Endometrial microvascular endothelial cells (primary cell): Measurements from ENCODE around the gene CT45A6. TPM values are rescaled to one million over a fixed set of nuclear protein-coding genes. Genes with fewer than 3 reads are reported as not detected.
"Not testable (repeated sequence)": the region's sequence is repeated elsewhere in the genome, so short reads cannot be mapped to it uniquely, and the experiment has no call there.

Experiments
- in situ Hi-C: cut with HindIII; loops from 2 replicates; pipeline ENCODE4 v1.10.0; 2017; ENCODE audit warnings: low sequenced_read_pairs, low pct_unique_long_range_greater_than_20kb; ENCODE audit errors: inconsistent ontology term
- total RNA-seq: library from RNA; depleted of rRNA; stranded (reverse); fragments of >200 nt; gene quantifications from one replicate; pipeline ENCODE4 v1.2.3, GENCODE V29; 2015; ENCODE audit errors: inconsistent ontology term

CT45A6 gene, protein sequence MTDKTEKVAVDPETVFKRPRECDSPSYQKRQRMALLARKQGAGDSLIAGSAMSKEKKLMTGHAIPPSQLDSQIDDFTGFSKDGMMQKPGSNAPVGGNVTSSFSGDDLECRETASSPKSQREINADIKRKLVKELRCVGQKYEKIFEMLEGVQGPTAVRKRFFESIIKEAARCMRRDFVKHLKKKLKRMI
- not detected for total RNA-seq

DNA sequence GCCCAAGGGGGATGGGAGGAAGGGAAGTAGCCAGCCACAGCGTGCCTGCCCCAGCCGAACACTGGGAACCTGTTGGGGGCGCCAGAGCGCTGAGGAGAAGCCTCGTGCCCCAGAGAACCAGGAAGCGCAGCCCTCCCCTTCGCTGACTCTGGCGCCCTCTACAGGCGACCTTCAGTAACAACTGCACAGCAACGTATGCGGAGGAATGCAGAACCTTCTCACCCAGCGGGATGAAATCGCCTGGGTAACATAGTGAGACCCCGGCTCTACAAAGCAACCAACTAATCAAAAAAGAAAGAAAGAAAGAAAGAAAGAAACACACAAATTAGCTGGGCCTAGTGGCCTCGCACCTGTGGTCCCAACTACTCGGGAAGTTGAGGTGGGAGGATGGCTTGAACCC lies at the start of gene CT45A6:
Gene CT45A6 (minus strand): TSS at position 101 of the 400 bp plus-strand sequence. CDS start 3,794 bp downstream, outside the sequence.
- in situ Hi-C loops, result not testable (repeated sequence)

DNA sequence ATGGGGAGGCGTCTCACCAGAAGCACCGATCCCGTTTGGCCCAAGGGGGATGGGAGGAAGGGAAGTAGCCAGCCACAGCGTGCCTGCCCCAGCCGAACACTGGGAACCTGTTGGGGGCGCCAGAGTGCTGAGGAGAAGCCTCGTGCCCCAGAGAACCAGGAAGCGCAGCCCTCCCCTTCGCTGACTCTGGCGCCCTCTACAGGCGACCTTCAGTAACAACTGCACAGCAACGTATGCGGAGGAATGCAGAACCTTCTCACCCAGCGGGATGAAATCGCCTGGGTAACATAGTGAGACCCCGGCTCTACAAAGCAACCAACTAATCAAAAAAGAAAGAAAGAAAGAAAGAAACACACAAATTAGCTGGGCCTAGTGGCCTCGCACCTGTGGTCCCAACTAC lies 34.6 kb upstream of the CT45A6 start, which contains the start of gene CT45A7:
Gene CT45A7 (minus strand): TSS at position 101 of the 400 bp plus-strand sequence. CDS start 3,747 bp downstream, outside the sequence.
- in situ Hi-C loops, result not testable (repeated sequence)

DNA sequence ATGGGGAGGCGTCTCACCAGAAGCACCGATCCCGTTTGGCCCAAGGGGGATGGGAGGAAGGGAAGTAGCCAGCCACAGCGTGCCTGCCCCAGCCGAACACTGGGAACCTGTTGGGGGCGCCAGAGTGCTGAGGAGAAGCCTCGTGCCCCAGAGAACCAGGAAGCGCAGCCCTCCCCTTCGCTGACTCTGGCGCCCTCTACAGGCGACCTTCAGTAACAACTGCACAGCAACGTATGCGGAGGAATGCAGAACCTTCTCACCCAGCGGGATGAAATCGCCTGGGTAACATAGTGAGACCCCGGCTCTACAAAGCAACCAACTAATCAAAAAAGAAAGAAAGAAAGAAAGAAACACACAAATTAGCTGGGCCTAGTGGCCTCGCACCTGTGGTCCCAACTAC lies 17.3 kb upstream of the CT45A6 start, which contains the start of gene CT45A2:
Gene CT45A2 (minus strand): TSS at position 101 of the 400 bp plus-strand sequence. CDS start 3,747 bp downstream, outside the sequence.
- in situ Hi-C loops, result not testable (repeated sequence)

DNA sequence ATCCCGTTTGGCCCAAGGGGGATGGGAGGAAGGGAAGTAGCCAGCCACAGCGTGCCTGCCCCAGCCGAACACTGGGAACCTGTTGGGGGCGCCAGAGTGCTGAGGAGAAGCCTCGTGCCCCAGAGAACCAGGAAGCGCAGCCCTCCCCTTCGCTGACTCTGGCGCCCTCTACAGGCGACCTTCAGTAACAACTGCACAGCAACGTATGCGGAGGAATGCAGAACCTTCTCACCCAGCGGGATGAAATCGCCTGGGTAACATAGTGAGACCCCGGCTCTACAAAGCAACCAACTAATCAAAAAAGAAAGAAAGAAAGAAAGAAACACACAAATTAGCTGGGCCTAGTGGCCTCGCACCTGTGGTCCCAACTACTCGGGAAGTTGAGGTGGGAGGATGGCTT lies 17.2 kb downstream of the CT45A6 start, which contains the start of gene CT45A5:
Gene CT45A5 (minus strand): TSS at position 101 of the 400 bp plus-strand sequence. CDS start 3,774 bp downstream, outside the sequence.
- in situ Hi-C loops, result not testable (repeated sequence)

DNA sequence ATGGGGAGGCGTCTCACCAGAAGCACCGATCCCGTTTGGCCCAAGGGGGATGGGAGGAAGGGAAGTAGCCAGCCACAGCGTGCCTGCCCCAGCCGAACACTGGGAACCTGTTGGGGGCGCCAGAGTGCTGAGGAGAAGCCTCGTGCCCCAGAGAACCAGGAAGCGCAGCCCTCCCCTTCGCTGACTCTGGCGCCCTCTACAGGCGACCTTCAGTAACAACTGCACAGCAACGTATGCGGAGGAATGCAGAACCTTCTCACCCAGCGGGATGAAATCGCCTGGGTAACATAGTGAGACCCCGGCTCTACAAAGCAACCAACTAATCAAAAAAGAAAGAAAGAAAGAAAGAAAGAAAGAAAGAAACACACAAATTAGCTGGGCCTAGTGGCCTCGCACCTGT lies 34.5 kb downstream of the CT45A6 start, which contains the start of gene CT45A3:
Gene CT45A3 (minus strand): TSS at position 101 of the 400 bp plus-strand sequence. CDS start 3,747 bp downstream, outside the sequence.
- in situ Hi-C loops, result not testable (repeated sequence)

DNA sequence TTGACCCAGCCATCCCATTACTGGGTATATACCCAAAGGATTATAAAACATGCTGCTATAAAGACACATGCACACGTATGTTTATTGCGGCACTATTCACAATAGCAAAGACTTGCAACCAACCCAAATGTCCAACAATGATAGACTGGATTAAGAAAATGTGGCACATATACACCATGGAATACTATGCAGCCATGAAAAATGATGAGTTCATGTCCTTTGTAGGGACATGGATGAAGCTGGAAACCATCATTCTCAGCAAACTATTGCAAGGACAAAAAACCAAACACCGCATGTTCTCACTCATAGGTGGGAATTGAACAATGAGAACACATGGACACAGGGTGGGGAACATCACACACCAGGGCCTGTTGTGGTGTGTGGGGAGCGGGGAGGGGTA lies 57.8 kb downstream of the CT45A6 start:
- in situ Hi-C loops, result not testable (repeated sequence)

Other genes with a start within 250 kb of the CT45A6 start
- gene CT45A1, start 89.1 kb downstream of the CT45A6 start, total RNA-seq, result not detected
- gene CT45A3, start 34.6 kb downstream of the CT45A6 start, total RNA-seq, result not detected
- not detected for gene CT45A5, start 17.3 kb downstream of the CT45A6 start, total RNA-seq
- not detected for gene CT45A2, start 17.2 kb upstream of the CT45A6 start, total RNA-seq
- gene CT45A7, start 34.5 kb upstream of the CT45A6 start, total RNA-seq, result not detected
- not detected for gene CT45A8, start 51.8 kb upstream of the CT45A6 start, total RNA-seq
- gene CT45A9, start 69.0 kb upstream of the CT45A6 start, total RNA-seq, result not detected
- not detected for gene CT45A10, start 90.7 kb upstream of the CT45A6 start, total RNA-seq
- gene SAGE1, start 90.9 kb upstream of the CT45A6 start, total RNA-seq, result not detected
- gene MMGT1, start 171.2 kb upstream of the CT45A6 start, total RNA-seq, result 19.6 TPM
- 25.2 TPM for gene SLC9A6, start 182.6 kb upstream of the CT45A6 start, total RNA-seq